H1 (cell line): ENCODE measurements around the gene ATXN7L3. TPM values are rescaled to one million over a fixed set of nuclear protein-coding genes. Genes with fewer than 3 reads are reported as not detected.

Experiments
- ASH2L ChIP-seq: fragments of 200-600, 300-600 bp; sonication (generic); IDR thresholded peaks from one replicate; pipeline ENCODE4 v1.7.1; 2017; ENCODE audit warnings: low read length
- BRCA1 ChIP-seq: IDR thresholded peaks from 2 replicates; pipeline ENCODE4 v1.6.1; 2012; ENCODE audit warnings: low read depth, low read length, improper control_type of control experiment
- CTBP2 ChIP-seq: IDR thresholded peaks from 2 replicates; pipeline ENCODE4 v1.7.0; 2011; ENCODE audit warnings: borderline replicate concordance, mild to moderate bottlenecking, moderate library complexity, mixed read lengths, low read length; ENCODE audit not compliant: insufficient read depth, insufficient read length
- CTCF ChIP-seq, 3 experiments: IDR thresholded peaks; 1 replicate in 2 of 3; 2 replicates in 1 of 3; pipeline versions ENCODE4 v1.5.1 to v1.6.1; 2011; ENCODE audit warnings: low read length in 3 of 3, mild to moderate bottlenecking in 3 of 3, inconsistent platforms in 2 of 3, low read depth in 1 of 3, moderate library complexity in 1 of 3; ENCODE audit not compliant: insufficient read depth in 1 of 3; ENCODE audit errors: control extremely low read depth in 1 of 3
- EZH2 ChIP-seq: fragments of 200-600 bp; sonication (generic); IDR thresholded peaks from 2 replicates; pipeline ENCODE4 v1.7.1; 2012; ENCODE audit warnings: low read depth, mild to moderate bottlenecking, moderate library complexity, low read length, inconsistent platforms; ENCODE audit not compliant: severe bottlenecking
- GABPA ChIP-seq: IDR thresholded peaks from 2 replicates; pipeline ENCODE4 v1.6.1; 2011; ENCODE audit warnings: mild to moderate bottlenecking, low read length, moderate library complexity, borderline replicate concordance; ENCODE audit not compliant: insufficient read depth
- KDM4A ChIP-seq: IDR thresholded peaks from one replicate; pipeline ENCODE4 v1.7.1; 2012; ENCODE audit warnings: low read depth, mild to moderate bottlenecking, moderate library complexity, low read length, inconsistent platforms; ENCODE audit not compliant: severe bottlenecking
- PHF8 ChIP-seq: fragments of 200-600 bp; sonication (generic); conservative IDR thresholded peaks from 2 replicates; pipeline ENCODE4 v1.7.1; 2012; ENCODE audit warnings: low read depth, mild to moderate bottlenecking, inconsistent platforms, low read length, moderate library complexity
- POLR2A ChIP-seq, 2 experiments: IDR thresholded peaks; 1 replicate in 1 of 2; 2 replicates in 1 of 2; pipeline ENCODE4 v1.6.1; 2011; ENCODE audit warnings: low read depth in 2 of 2, low read length in 2 of 2, mild to moderate bottlenecking in 2 of 2; ENCODE audit errors: control extremely low read depth in 1 of 2
- SIN3A ChIP-seq, 2 experiments: IDR thresholded peaks in 1 of 2; conservative IDR thresholded peaks in 1 of 2; 2 replicates each; pipeline ENCODE4 v1.6.1; 2011 to 2012; ENCODE audit warnings: low read length in 2 of 2, improper control_type of control experiment in 1 of 2, low read depth in 1 of 2, mild to moderate bottlenecking in 1 of 2
- SP1 ChIP-seq: IDR thresholded peaks from 2 replicates; pipeline ENCODE4 v1.6.1; 2011; ENCODE audit warnings: low read depth, low read length
- SP2 ChIP-seq: IDR thresholded peaks from 2 replicates; pipeline ENCODE4 v1.6.1; 2012; ENCODE audit warnings: mild to moderate bottlenecking, low read length, inconsistent platforms
- SUZ12 ChIP-seq: fragments of 200-600 bp; sonication (generic); IDR thresholded peaks from 2 replicates; pipeline ENCODE4 v1.6.1; 2012; ENCODE audit warnings: mild to moderate bottlenecking, inconsistent platforms, low read length, moderate library complexity, mixed read lengths
- TAF1 ChIP-seq: IDR thresholded peaks from 2 replicates; pipeline ENCODE4 v1.6.1; 2011; ENCODE audit warnings: mild to moderate bottlenecking, low read depth, low read length
- TBP ChIP-seq: IDR thresholded peaks from 2 replicates; pipeline ENCODE4 v1.6.1; 2011; ENCODE audit warnings: low read depth, low read length, improper control_type of control experiment
- YY1 ChIP-seq: IDR thresholded peaks from 2 replicates; pipeline ENCODE4 v1.6.1; 2011; ENCODE audit warnings: low read depth, mild to moderate bottlenecking, low read length
- polyA plus RNA-seq, 7 experiments: library from polyadenylated mRNA; depleted of rRNA in 3 of 7; stranded (reverse) in 5 of 7; unstranded in 2 of 7; fragments of >200 nt in 5 of 7; fragments of 200-250 nt in 2 of 7; gene quantifications; 1 replicate in 5 of 7; 2 replicates in 1 of 7; 4 replicates in 1 of 7; pipeline versions ENCODE4 v1.2.1 to v1.2.3, GENCODE V29; 2011 to 2013; ENCODE audit warnings: missing spikeins in 2 of 7, mixed read lengths in 2 of 7
- total RNA-seq: library from RNA; stranded (reverse); fragmentation: NEBNext Ultra II Directional; extraction: Animal tissue kit (Norgen Biotek cat#: 25700); gene quantifications from 2 replicates; pipeline ENCODE4 v1.2.1, GENCODE V29; 2021

Gene ATXN7L3
- total and polyA plus RNA-seq, 2 of the 8 experiments (the other 6 are each of a cell fraction or from before 2014, with no cell fraction given), result 53.7 to 103 TPM

GRCh38 chr17:44186307-44187130 lies 13.2 kb downstream of the ATXN7L3 start, which contains the start of gene TMUB2 (continued):
- TF ChIP-seq PHF8 (peak; percentile 80), CTBP2 (no peak), POLR2A (IDR thresholded peaks at IDR 0.05; ENCODE audit: control extremely low read depth in 1 of 2, low read depth in 2 of 2, low read length in 2 of 2) (peak; percentile 84 to 96), GABPA (peak; percentile 95), YY1 (no peak), TAF1 (peak; percentile 94), SP1 (peak; percentile 80; the same call in 1 of the 2 replicates), SUZ12 (no peak), SIN3A (conservative IDR thresholded peaks at IDR 0.05 in 1 of 2, IDR thresholded peaks at IDR 0.05 in 1 of 2; ENCODE audit: low read depth in 1 of 2, low read length in 2 of 2) (peak in 1 of 2 experiments; percentile 89; a peak in 2 of 4 replicates), SP2 (peak; percentile 56), TBP (peak; percentile 70; the same call in 1 of the 2 replicates), KDM4A (peak; percentile 39), BRCA1 (no peak; the same call in 1 of the 2 replicates), ASH2L (peak; percentile 67), EZH2 (no peak), CTCF (IDR thresholded peaks at IDR 0.05; ENCODE audit: control extremely low read depth in 1 of 3, insufficient read depth in 1 of 3, low read depth in 1 of 3, low read length in 3 of 3) (0 out of 4 replicates have a peak, but pooled peaks of 1 of the 3 experiments have one; percentile 0)
- TF ChIP-seq, all 59 proteins: peak for 17
